Stimulated activated CD4-positive, alpha-beta T cell treated with anti-CD3 and anti-CD28 coated beads, TNF-alpha, amount 100 ng/mL, for 1 hour (primary cell): Measurements from ENCODE around the gene C19orf53.
"Not testable (repeated sequence)": the region's sequence is repeated elsewhere in the genome, so short reads cannot be mapped to it uniquely, and the experiment has no call there.

ENCODE experiments used
- DNase-seq, 3 donors: peaks; one replicate each; pipeline ENCODE4 v3.0.0-alpha.2; 2020; ENCODE audit warnings: low read depth in 3 of 3, low spot score in 1 of 3

C19orf53 gene

GRCh38 chr19:13763265-13763664 is 11.0 kb upstream of the C19orf53 start:
- DNase-seq = no peak

GRCh38 chr19:13764101-13764807 is 10.0 kb upstream of the C19orf53 start, which contains the start of gene MRI1:
MRI1 (plus strand) TSS chr19:13764522; CDS start chr19:13764589, 67 bp downstream.
- peak in 2 of 3 donors; percentile 38 to 61 for DNase-seq

GRCh38 chr19:13764821-13765394 is 9.3 kb upstream of the C19orf53 start:
- peak in 1 of 3 donors; percentile 22 for DNase-seq

DNA sequence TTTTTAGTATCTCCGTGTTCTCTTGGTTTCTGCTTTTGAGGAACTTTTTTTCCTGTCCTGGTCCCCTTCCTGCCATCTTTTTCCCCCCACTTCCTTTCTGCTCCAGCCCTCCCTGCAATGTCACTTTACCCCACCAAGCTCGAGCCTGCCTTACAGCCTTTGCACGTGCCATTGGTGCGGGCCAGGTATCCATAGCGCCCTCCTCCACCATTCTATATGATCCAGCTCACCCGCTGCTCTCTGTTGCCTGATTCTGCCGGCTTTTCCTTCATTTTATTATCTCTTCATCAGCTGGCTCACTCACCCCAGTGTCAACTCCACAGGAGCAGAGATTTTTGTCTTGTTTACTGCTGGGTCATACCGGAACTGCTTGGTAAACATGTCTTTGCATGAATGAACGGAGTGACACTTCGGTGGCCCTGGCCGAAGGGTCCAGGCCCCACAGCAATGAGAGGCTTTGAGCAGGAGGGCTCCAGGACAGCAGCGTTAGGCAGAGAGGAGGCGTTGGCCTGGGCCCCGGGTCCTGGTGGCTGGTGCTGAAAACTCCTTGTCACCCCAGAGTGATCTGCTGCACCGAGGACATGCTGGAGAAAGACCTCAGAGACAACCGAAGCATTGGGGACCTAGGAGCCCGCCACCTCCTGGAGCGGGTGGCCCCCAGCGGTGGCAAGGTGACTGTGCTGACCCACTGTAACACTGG is 8.7 kb upstream of the C19orf53 start:
- no peak for DNase-seq

DNA sequence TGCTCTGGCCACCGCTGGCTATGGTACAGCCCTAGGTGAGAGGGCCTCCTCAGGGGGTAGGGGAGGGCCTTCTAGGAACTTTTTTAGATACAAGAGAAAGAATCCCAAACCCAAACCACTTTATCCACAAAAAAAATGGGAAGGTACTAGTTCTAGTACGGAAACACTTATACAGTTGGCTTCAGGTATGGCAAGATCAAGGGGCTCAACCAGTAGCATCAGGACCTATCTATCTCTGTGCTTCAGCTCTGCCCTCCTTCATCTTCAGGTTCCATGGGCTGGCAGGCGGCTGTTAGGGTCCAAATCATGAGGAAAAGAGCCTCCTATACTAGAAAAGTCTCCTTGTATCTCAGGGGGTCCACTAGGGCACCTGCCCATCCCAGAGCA is 8.2 kb upstream of the C19orf53 start:
- no peak for DNase-seq

GRCh38 chr19:13768510-13768909 is 5.7 kb upstream of the C19orf53 start:
- no peak for DNase-seq

DNA sequence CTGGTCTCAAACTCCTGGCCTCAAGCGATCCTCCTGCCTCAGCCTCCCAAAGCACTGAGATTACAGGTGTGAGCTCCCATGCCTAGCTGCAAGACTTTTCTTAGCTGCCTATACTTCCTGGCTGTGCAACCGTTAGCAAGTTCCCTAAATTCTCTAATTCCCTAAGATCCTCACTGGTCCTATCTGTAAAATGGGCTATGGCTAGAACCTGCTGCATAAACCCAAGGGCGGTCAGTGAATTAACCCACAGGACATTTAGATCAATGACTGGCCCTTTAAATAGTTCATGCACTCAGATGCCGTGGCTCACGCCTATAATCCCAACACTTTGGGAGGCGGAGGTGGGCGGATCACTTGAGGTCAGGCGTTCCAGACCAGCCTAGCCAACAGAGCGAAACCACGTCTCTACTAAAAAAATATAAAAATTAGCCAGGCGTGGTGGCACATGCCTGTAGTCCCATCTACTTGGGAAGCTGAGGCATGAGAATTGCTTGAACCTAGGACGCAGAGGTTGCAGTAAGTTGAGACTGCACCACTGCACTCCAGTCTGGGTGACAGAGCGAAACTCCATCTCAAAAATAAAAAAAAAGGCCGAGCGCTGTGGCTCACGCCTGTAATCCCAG is 4.1 kb upstream of the C19orf53 start:
- no peak for DNase-seq

GRCh38 chr19:13778398-13778797 is 4.1 kb downstream of the C19orf53 start:
- DNase-seq = no peak

GRCh38 chr19:13778847-13779246 is 4.6 kb downstream of the C19orf53 start:
- no peak for DNase-seq

GRCh38 chr19:13779794-13780193 is 5.5 kb downstream of the C19orf53 start:
- not testable (repeated sequence) for DNase-seq

GRCh38 chr19:13781547-13781946 is 7.3 kb downstream of the C19orf53 start:
- DNase-seq = no peak

- no peak for DNase-seq
Measured at GRCh38 chr19:13782537-13782936, 8.3 kb downstream of the C19orf53 start.

- no peak for DNase-seq
Measured at GRCh38 chr19:13783565-13784500, 9.6 kb downstream of the C19orf53 start.

DNA sequence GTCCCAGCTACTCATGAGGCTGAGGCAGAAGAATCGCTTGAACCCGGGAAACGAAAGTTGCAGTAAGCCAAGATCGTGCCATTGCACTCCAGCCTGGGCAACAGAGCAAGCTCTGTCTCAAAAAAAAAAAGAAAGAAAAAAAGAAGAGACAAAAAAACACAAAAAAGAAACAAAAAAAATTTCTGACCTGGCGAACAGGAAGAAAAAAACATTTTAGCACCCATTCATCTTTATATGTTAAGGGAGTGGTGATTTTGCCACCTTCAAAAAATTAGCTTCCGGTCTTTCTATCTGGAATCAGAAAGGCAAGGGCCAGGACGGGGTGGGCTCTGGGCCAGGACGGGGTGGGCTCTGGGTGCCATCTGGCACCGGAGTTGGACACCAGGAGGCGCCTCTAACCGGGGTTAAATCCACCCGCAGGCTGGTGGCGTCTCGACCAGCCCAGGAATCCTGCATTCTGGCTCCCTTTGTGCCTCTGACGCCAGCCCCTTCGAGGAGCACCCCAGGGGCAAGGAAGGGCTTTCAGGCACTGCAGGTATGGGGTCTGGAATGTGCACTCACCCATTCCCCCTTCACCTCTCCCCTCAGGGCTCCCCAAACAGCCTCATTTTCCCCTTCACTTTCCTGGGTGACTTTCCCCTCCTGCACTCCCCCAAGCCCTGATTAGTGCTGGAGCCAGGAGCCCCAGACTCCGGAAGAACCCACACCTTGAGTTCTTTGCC is 10.6 kb downstream of the C19orf53 start:
- peak; percentile 47 to 61 (median 52) for DNase-seq

DNA sequence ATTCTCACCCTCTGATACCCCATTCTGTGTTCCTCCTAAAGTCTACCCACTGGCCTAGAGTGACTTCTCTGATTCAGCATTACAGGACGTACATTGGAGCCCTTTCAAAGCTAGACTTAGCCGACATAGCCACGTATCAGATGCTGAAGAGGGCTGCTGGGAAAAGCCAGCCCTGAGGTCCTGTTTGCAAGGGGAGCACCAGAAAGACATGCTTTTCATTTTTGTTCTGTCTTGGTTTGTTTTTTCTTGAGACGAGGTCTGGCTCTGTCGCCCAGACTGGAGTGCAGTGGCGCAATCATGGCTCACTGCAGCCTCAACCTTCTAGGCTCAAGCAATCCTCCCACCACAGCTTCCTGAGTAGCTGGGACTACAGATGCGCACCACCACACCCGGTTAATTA is 14.7 kb downstream of the C19orf53 start:
- DNase-seq = no peak

- no peak for DNase-seq
Measured at GRCh38 chr19:13790354-13790753, 16.1 kb downstream of the C19orf53 start.

- DNase-seq = not testable (repeated sequence)
Measured at GRCh38 chr19:13793317-13793716, 19.1 kb downstream of the C19orf53 start.

GRCh38 chr19:13794398-13794756 is 20.1 kb downstream of the C19orf53 start:
- no peak for DNase-seq

- peak; percentile 75 to 86 (median 82) for DNase-seq
Measured at GRCh38 chr19:13794757-13795589, 20.7 kb downstream of the C19orf53 start, which contains the start of gene ZSWIM4. ZSWIM4 (plus strand) TSS chr19:13795443; CDS start chr19:13795649, 206 bp downstream.
